Iris pigment epithelial cell (primary cell): ENCODE results near the gene ZMYM4.
"Not testable (repeated sequence)": the region's sequence is repeated elsewhere in the genome, so short reads cannot be mapped to it uniquely, and the experiment has no call there.

Experiments used
- DNase-seq: peaks from one replicate; pipeline ENCODE4 v3.0.0-alpha.2; 2011; ENCODE audit warnings: low read depth

Gene ZMYM4

DNA sequence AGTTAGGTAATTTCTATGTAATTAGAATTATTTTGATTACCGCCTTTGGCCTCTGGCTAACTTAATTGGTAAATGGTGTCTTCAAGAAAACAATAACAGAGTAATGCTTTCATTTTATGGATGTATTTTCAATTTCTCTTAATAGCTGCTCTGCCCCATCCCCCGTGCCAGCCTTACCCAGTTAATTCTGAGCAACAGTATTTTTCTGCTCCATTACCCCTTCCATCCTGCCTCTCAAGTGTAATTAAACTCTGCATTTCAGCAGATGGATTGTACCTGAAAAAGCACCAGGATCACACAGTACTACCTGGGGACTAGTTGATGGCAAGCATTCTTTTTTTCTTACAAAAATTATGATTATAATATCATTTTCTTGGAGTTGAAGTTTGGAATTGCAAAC is 184.5 kb downstream of the ZMYM4 start:
- no peak for DNase-seq

DNA sequence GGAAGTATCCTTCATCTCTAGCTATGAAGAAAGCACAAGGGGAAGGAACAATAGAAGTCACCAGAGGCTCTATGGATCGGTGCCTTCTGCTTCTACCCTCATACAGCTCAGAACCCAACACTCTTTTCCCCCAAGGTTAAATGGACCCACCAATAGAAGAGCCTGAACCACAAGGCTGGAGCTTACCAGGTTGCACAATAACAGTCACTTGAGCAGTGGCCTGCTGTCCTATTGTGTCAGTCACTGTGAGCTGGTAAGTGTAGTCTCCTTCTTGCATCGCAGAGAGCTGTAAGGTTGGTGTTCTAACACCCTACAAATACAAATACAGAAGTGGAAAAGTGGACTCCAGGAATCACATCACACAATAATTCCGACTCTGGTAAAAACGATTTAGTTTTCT is 185.7 kb downstream of the ZMYM4 start:
- DNase-seq = no peak

DNA sequence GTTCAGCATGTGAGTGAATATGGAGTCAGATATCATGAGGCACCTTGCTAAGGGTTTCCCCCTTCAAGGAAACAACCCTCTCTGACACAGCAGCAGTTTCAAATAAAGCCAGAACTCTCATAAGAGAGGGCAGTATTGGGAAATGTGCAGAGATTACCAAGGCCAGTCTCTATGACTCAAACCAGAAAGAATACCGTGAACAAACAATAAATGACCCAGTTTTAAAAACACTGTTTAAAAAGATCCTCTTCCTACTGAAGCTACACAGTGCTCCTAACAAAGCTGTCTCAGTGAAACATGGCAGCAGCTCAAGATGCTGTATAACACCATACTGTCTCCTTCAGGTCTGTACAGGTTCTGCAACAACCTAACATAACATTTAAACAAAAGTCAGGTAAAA is 186.1 kb downstream of the ZMYM4 start:
- peak; percentile 97 for DNase-seq

DNA sequence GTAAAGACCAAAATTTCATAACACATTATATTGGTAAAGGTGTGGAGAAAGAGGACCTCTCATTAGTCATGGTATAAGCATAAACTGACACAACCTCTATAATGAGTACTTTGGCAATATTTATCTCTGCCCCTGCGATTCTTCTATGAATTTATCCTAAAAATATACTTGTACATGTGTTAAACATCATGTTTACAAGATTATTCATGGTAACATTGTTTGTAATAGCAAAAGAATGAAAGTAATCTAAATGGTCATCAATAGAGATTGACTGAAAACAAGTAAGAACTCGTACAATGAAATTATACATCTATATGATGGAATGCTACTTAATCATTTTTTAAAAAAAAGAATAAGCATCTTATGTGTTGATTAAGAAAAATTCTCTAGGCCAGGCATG is 192.3 kb downstream of the ZMYM4 start:
- DNase-seq = no peak

DNA sequence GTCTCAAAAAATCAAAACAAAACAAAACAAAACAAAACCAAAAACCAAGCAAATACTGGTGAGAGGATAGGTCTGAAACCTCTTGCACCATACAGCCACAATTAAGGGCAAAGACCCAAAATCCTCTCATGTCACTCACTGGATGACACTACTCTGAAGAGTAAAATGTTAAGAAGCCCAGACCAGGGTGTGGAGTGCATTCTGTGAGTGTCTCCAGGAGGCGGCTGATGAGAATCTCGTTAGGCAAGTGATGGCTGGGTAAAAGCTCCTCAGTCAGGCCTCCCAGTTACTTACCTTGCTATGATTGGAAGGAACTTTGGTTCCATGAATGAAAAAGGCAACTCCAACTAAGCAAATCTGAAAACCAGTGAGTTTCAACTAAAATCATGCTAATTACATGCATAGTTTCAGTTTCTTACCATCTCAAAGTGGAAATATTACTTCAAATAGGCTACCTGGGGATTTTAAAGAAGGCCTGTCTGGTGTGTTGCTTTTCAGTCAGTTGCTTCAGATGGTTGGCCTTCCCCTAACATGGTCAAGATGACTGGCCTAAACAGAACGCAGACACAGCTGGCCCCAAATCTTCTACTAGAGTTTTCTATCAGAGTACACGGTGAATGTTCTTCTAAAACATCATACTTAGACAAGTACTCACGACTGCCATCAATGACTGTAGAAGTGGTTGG is 193.6 kb downstream of the ZMYM4 start:
- DNase-seq = no peak

DNA sequence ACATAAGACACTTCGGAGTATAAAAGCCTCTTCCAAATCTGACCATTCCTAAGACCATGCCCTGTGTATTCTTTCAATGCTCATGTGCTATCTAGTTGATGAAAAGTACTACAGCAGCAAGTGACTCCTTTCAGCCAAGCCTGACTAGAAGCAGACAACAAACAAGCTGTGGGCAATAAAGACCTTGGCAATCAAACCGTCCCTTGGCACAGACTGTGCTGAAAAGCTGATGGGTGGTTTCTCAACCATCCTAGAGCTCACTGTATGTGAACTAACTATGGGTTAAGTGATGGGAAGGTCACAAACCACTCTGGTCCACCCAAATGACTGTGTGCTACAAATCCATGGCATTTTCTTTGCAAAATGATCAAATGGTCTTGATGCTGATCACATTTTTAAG is 194.7 kb downstream of the ZMYM4 start:
- no peak for DNase-seq

DNA sequence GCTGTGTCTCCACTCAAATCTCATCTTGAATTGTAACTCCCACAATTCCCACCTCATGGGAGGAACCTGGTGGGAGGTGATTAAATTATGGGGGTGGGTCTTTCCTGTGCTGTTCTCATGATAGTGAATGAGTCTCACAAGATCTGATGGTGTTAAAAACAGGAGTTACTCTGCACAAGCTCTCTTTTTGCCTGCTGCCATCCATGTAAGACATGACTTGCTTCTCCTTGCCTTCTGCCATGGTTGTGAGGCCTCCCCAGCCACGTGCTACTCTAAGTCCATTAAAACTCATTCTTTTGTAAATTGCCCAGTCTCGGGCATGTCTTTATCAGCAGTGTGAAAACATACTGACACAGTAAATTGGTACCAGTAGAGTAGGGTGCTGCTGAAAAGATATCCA is 195.2 kb downstream of the ZMYM4 start:
- DNase-seq = not testable (repeated sequence)

DNA sequence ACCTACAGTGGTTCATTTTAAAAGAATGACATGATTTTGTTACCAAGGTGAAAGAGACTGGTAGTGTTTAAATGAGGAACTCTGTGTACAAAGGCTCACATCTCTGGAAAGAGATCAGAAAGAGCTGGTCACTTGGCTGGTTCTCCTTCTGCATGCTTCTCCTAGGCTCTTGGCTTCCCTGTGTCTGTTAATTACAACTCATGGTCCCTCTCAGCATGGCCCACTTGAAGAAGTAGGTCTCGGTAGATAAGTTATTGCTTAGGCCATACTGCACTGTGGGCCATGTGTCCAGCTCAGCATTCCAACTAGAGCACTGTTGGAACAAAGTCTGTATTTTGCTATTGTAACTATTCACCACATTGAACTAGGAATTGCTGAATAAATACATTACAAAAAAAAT is 197.6 kb downstream of the ZMYM4 start:
- no peak for DNase-seq

DNA sequence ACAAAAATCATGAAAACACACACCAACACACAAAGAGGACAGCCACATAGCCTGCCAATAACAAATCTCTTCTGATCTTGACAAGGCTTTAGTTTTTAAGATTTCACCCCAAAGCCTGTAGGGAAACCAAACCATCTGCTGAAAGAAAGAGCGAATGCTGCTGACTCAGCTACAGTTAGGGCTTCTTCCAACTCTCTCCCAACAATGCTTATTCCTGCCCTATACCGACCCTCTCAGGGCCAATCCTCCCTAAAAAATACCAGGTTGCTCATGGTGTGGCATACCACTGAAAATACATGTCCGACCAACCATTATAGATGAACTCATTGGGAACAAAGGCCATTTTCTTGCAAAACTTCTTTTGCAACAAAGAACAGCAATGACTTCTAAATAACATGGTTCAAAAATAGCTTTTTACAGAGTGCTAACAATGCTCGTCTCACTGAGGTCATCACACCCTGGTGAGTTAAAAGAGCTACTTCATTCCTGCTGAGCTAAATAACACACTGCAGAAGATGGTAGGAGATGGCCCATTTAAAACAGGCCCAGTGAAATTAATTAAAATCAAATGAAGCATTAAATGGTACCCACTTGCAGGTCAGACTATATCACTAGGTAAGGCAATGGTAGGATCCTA is 202.6 kb downstream of the ZMYM4 start:
- no peak for DNase-seq
